Liver (tissue), 9 donors: ENCODE results near the gene DPY19L1. TPM values are rescaled to one million over a fixed set of nuclear protein-coding genes. Genes with fewer than 3 reads are reported as not detected.
"Not testable (repeated sequence)": the region's sequence is repeated elsewhere in the genome, so short reads cannot be mapped to it uniquely, and the experiment has no call there.

Experiments
- DNase-seq: peaks from one replicate; pipeline ENCODE4 v3.0.0-alpha.2; 2017; ENCODE audit warnings: low spot score
- H3K27ac ChIP-seq, 2 donors: one replicate each; pipeline ENCODE4 v1.7.0; 2013; ENCODE audit warnings: inconsistent platforms in 2 of 2, low read length in 2 of 2, control low read depth in 1 of 2, low read depth in 1 of 2, mild to moderate bottlenecking in 1 of 2
- H3K27me3 ChIP-seq, 4 donors: one replicate each; pipeline versions ENCODE4 v1.6.1 to v1.7.0; 2013; ENCODE audit warnings: low read length in 3 of 4, inconsistent platforms in 1 of 4, mild to moderate bottlenecking in 1 of 4, moderate library complexity in 1 of 4; ENCODE audit not compliant: control insufficient read depth in 4 of 4, insufficient read depth in 4 of 4
- H3K36me3 ChIP-seq, 4 donors: one replicate each; pipeline versions ENCODE4 v1.6.1 to v1.7.0; 2013; ENCODE audit warnings: low read length in 3 of 4, mild to moderate bottlenecking in 3 of 4, low read depth in 1 of 4, moderate library complexity in 1 of 4; ENCODE audit not compliant: control insufficient read depth in 4 of 4, insufficient read depth in 3 of 4
- H3K4me1 ChIP-seq, 4 donors: one replicate each; pipeline versions ENCODE4 v1.6.1 to v1.7.0; 2013; ENCODE audit warnings: low read length in 3 of 4, mild to moderate bottlenecking in 3 of 4, moderate library complexity in 1 of 4; ENCODE audit not compliant: control insufficient read depth in 4 of 4, insufficient read depth in 4 of 4
- H3K4me3 ChIP-seq, 3 donors: one replicate each; pipeline versions ENCODE4 v1.6.1 to v1.7.0; 2013; ENCODE audit warnings: low read length in 3 of 3, control low read depth in 1 of 3, low read depth in 1 of 3, mild to moderate bottlenecking in 1 of 3
- H3K9ac ChIP-seq, 2 donors: one replicate each; pipeline ENCODE4 v1.7.0; 2013; ENCODE audit warnings: low read length in 2 of 2, mild to moderate bottlenecking in 2 of 2, moderate library complexity in 2 of 2, control low read depth in 1 of 2, low read depth in 1 of 2
- H3K9me3 ChIP-seq, 4 donors: one replicate each; pipeline versions ENCODE4 v1.6.1 to v1.7.0; 2013; ENCODE audit warnings: low read length in 3 of 4; ENCODE audit not compliant: control insufficient read depth in 4 of 4
- FOXA1 ChIP-seq: IDR thresholded peaks from 2 replicates; pipeline ENCODE4 v1.6.1; 2016; ENCODE audit warnings: antibody characterized with exemption
- HNF4G ChIP-seq: IDR thresholded peaks from 2 replicates; pipeline ENCODE4 v1.6.1; 2016; ENCODE audit warnings: antibody characterized with exemption
- RAD21 ChIP-seq, 2 donors: IDR thresholded peaks; 2 replicates each; pipeline ENCODE4 v1.6.1; 2016; ENCODE audit warnings: antibody characterized with exemption in 2 of 2, mild to moderate bottlenecking in 2 of 2
- REST ChIP-seq: IDR thresholded peaks from 2 replicates; pipeline ENCODE4 v1.6.1; 2016; ENCODE audit warnings: antibody characterized with exemption, mild to moderate bottlenecking
- SP1 ChIP-seq: IDR thresholded peaks from 2 replicates; pipeline ENCODE4 v1.6.1; 2018; ENCODE audit warnings: antibody characterized with exemption, mild to moderate bottlenecking
- TAF1 ChIP-seq: conservative IDR thresholded peaks from 2 replicates; pipeline ENCODE4 v1.6.1; 2016; ENCODE audit warnings: antibody characterized with exemption, mild to moderate bottlenecking
- ZBTB33 ChIP-seq: IDR thresholded peaks from 2 replicates; pipeline ENCODE4 v1.6.1; 2016; ENCODE audit warnings: antibody characterized with exemption
- WGBS: extraction: QIAGEN DNeasy Blood & Tissue Kit; methylation state at CpG from one replicate; pipeline ENCODE4 v1.1.7; 2013; 5-methylcytosine and 5-hydroxymethylcytosine counted together
- polyA plus RNA-seq, 2 donors: library from polyadenylated mRNA; stranded (reverse) in 1 of 2; unstranded in 1 of 2; fragments of 200-250 nt in 1 of 2; fragments of >200 nt in 1 of 2; fragmentation: Nextera tagmentation in 1 of 2; extraction: Ambion mirVana in 1 of 2; gene quantifications; one replicate each; pipeline versions ENCODE4 v1.2.1 to v1.2.3, GENCODE V29; 2013 to 2015
- total RNA-seq, 2 donors: library from RNA; depleted of rRNA; stranded (reverse); fragments of >200 nt; gene quantifications; one replicate each; pipeline ENCODE4 v1.2.3, GENCODE V29; 2014
- donor health status: healthy.
- donor health status: healthy.
- donor health status: healthy.
- donor health status: healthy.
- donor health status: healthy.

DPY19L1 gene
- total and polyA plus RNA-seq, 4 donors = 3.9 to 24.2 (median 16.9) TPM

- Histone ChIP-seq H3K4me1 (no peaks in the 10 kb centered on the region), H3K27me3 (no peaks in the 10 kb centered on the region), H3K36me3 (peaks cover 0 to 10% (median 3%) of the 10 kb centered on the region in 4 donors), H3K9ac (no peak overlapping the region), H3K27ac (no peak overlapping the region), H3K9me3 (no peaks in the 10 kb centered on the region), H3K4me3 (no peak overlapping the region)
- no peak for TF ChIP-seq SP1
- TF ChIP-seq ZBTB33 = no peak
- TF ChIP-seq FOXA1 = no peak
- no peak for TF ChIP-seq TAF1
- no peak for TF ChIP-seq HNF4G
- TF ChIP-seq RAD21 (IDR thresholded peaks at IDR 0.05) = no peak
- TF ChIP-seq REST = no peak
- no peak for DNase-seq
- WGBS = 94% methylated on average over 3 of the region's 3 CpGs
These were observed 63.9 kb downstream of the DPY19L1 start for GRCh38 chr7:34973400-34973760.

- WGBS = 91% methylated on average over 1 of the region's 1 CpG
- not testable (repeated sequence) for H3K4me1 ChIP-seq, DNase-seq, H3K9ac ChIP-seq, H3K27ac ChIP-seq, H3K4me3 ChIP-seq, H3K9me3 ChIP-seq, H3K27me3 ChIP-seq
- peaks cover 0 to 10% (median 3%) of the 10 kb centered on the region in 4 donors for H3K36me3 ChIP-seq
These were observed 64.4 kb downstream of the DPY19L1 start for GRCh38 chr7:34972739-34973399.

- WGBS = no CpG with 5 or more reads among the region's 1 CpG
- H3K36me3 ChIP-seq, H3K4me3 ChIP-seq, H3K27ac ChIP-seq, DNase-seq, H3K27me3 ChIP-seq, H3K4me1 ChIP-seq, H3K9me3 ChIP-seq, H3K9ac ChIP-seq: not testable (repeated sequence)
These were observed 69.5 kb downstream of the DPY19L1 start for GRCh38 chr7:34967818-34968217.

- H3K9ac ChIP-seq, H3K4me3 ChIP-seq, H3K36me3 ChIP-seq, H3K4me1 ChIP-seq, H3K27me3 ChIP-seq, DNase-seq, H3K27ac ChIP-seq, H3K9me3 ChIP-seq: not testable (repeated sequence)
- WGBS = 97% methylated on average over 3 of the region's 3 CpGs
These were observed 70.8 kb downstream of the DPY19L1 start for GRCh38 chr7:34966504-34966903.
